Spleen (tissue), 11 donors: ENCODE data around the gene CNPPD1. TPM values are rescaled to one million over a fixed set of nuclear protein-coding genes. Genes with fewer than 3 reads are reported as not detected.
A peak's percentile ranks its signal among the peaks of the same experiment; 100 is the strongest.

Experiments
- DNase-seq: peaks from one replicate; pipeline ENCODE4 v3.0.0-alpha.2; 2020
- H3K27ac ChIP-seq, 8 donors: fragments of 200-600 bp; sonication (generic) in 7 of 8; 1 replicate in 4 of 8; 2 replicates in 4 of 8; pipeline versions ENCODE4 v1.5.0 to v1.8.0; 2016 to 2021; ENCODE audit warnings: inconsistent platforms in 4 of 8, mild to moderate bottlenecking in 4 of 8, moderate library complexity in 1 of 8
- H3K27me3 ChIP-seq, 7 donors: fragments of 200-600 bp; sonication (generic) in 6 of 7; replicated peaks in 1 of 7; 1 replicate in 4 of 7; 2 replicates in 3 of 7; pipeline versions ENCODE4 v1.5.0 to v1.8.0; 2016 to 2021; ENCODE audit warnings: inconsistent platforms in 3 of 7, mild to moderate bottlenecking in 1 of 7
- H3K36me3 ChIP-seq, 6 donors: fragments of 200-600 bp; sonication (generic) in 5 of 6; 1 replicate in 4 of 6; 2 replicates in 2 of 6; pipeline versions ENCODE4 v1.5.0 to v1.8.0; 2016 to 2021; ENCODE audit warnings: inconsistent platforms in 2 of 6
- H3K4me1 ChIP-seq, 6 donors: fragments of 200-600 bp; sonication (generic) in 5 of 6; 1 replicate in 3 of 6; 2 replicates in 3 of 6; pipeline versions ENCODE4 v1.5.0 to v1.8.0; 2016 to 2021; ENCODE audit warnings: inconsistent platforms in 3 of 6
- H3K4me3 ChIP-seq, 8 donors: fragments of 200-600 bp; sonication (generic) in 7 of 8; 1 replicate in 4 of 8; 2 replicates in 4 of 8; pipeline versions ENCODE4 v1.5.0 to v1.8.0; 2016 to 2021; ENCODE audit warnings: inconsistent platforms in 4 of 8, mild to moderate bottlenecking in 4 of 8, moderate library complexity in 2 of 8
- H3K9me3 ChIP-seq, 8 donors: fragments of 200-600 bp; sonication (generic) in 7 of 8; 1 replicate in 4 of 8; 2 replicates in 4 of 8; pipeline versions ENCODE4 v1.5.0 to v1.8.0; 2016 to 2021; ENCODE audit warnings: inconsistent platforms in 4 of 8
- POLR2A ChIP-seq, 3 donors: fragments of 450-650 bp; IDR thresholded peaks; one replicate each; pipeline ENCODE4 v1.5.1; 2017; ENCODE audit warnings: antibody characterized with exemption in 3 of 3, mild to moderate bottlenecking in 1 of 3
- POLR2AphosphoS5 ChIP-seq, 3 donors: sonication (generic); formaldehyde crosslinking; IDR thresholded peaks; one replicate each; pipeline ENCODE4 v1.5.1; 2017; ENCODE audit warnings: antibody characterized with exemption in 3 of 3
- WGBS, 5 donors: extraction: QIAGEN DNeasy Blood & Tissue Kit in 3 of 5; methylation state at CpG; one replicate each; pipeline versions ENCODE4 v1.1.5 to v1.1.7; 2013 to 2018; 5-methylcytosine and 5-hydroxymethylcytosine counted together
- intact Hi-C: fragments of 100-400 bp; cut with DNase I; formaldehyde crosslinking; loops from one replicate; pipeline ENCODE4 v1.15.0; 2023; ENCODE audit warnings: low total_unique reads
- polyA plus RNA-seq, 3 donors: library from polyadenylated mRNA; stranded (reverse); fragments of 200-250 nt; gene quantifications; one replicate each; pipeline ENCODE4 v1.2.1, GENCODE V29; 2013
- total RNA-seq, 7 donors: library from RNA; depleted of rRNA in 3 of 7; stranded (reverse); fragments of >200 nt in 3 of 7; fragmentation: NEBNext Ultra II Directional in 4 of 7; extraction: Animal tissue kit (Norgen Biotek cat#: 25700) in 4 of 7; gene quantifications; one replicate each; pipeline versions ENCODE4 v1.1.0 to v1.2.1, GENCODE V29; 2016 to 2021
- TF ChIP-seq, protein P1 (sequence below), 11 experiments: fragments of 200-600 bp in 7 of 11; fragments of 450-650 bp in 4 of 11; sonication (generic) in 4 of 11; IDR thresholded peaks in 8 of 11; conservative IDR thresholded peaks in 3 of 11; 1 replicate in 7 of 11; 2 replicates in 4 of 11; pipeline versions ENCODE4 v1.4.0 to v1.8.0; 2016 to 2021; ENCODE audit warnings: antibody characterized with exemption in 11 of 11, inconsistent platforms in 4 of 11, mild to moderate bottlenecking in 1 of 11
- donor health status: healthy with polysubstance abuse.
- donor health status: DM: no; HTN: no; CAD: no; lungs with moderate emphysema.
- donor health status: DM: no; HTN: no; CAD: no.
- donor health status: Bipolar disorder and iron deficiency.
- donor health status: healthy.
- donor health status: DM: no; HTN: no; CAD: no.
- donor health status: DM: yes; HTN: yes; CAD: no.

Gene CNPPD1
- total and polyA plus RNA-seq, 10 donors: 51.3 to 80.8 (median 65.2) TPM

DNA sequence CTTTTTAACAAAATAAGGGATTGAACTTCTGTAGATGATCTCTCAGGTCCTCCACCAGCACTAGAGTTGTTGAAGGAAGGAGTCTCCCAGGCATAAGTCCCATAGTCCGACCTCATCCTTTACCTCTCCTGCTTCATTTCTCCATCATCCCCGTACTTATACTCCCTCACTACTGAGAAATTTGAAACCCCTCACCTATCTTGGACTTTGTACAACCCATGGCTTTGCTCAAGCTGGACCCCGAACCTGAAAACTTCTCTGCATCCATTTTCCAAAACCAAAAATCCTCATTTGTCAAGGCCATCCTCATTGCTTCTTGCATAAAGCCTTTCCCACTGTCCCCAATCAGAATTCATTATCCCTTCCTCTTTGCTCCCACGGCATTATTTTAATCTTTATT is 15.6 kb downstream of the CNPPD1 start:
- Histone ChIP-seq H3K36me3 (peaks cover 0 to 31% (median 16%) of the 10 kb centered on the region in 6 donors), H3K27me3 (no peaks in the 10 kb centered on the region), H3K4me3 (peak overlapping the region in 6 of 8 donors; percentile 63 to 81 (median 73)), H3K4me1 (peaks cover 7 to 24% (median 14%) of the 10 kb centered on the region in 6 donors), H3K27ac (peak overlapping the region; percentile 90 to 97 (median 96)), H3K9me3 (no peaks in the 10 kb centered on the region)
- 74 to 91% (median 79%) methylated on average over 4 of the region's 4 CpGs for WGBS, 5 donors
- TF ChIP-seq POLR2A (IDR thresholded peaks at IDR 0.05) (no peak), POLR2AphosphoS5 (IDR thresholded peaks at IDR 0.05) (no peak)
- TF ChIP-seq, protein P1, sequence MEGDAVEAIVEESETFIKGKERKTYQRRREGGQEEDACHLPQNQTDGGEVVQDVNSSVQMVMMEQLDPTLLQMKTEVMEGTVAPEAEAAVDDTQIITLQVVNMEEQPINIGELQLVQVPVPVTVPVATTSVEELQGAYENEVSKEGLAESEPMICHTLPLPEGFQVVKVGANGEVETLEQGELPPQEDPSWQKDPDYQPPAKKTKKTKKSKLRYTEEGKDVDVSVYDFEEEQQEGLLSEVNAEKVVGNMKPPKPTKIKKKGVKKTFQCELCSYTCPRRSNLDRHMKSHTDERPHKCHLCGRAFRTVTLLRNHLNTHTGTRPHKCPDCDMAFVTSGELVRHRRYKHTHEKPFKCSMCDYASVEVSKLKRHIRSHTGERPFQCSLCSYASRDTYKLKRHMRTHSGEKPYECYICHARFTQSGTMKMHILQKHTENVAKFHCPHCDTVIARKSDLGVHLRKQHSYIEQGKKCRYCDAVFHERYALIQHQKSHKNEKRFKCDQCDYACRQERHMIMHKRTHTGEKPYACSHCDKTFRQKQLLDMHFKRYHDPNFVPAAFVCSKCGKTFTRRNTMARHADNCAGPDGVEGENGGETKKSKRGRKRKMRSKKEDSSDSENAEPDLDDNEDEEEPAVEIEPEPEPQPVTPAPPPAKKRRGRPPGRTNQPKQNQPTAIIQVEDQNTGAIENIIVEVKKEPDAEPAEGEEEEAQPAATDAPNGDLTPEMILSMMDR (IDR thresholded peaks at IDR 0.05 in 8 of 11, conservative IDR thresholded peaks at IDR 0.05 in 3 of 11): no peak
- intact Hi-C loops: loop anchor here (5.0 kb wide), 1 partner anchor 131 kb away; no protein-coding TSS in a partner anchor
- DNase-seq: no peak

DNA sequence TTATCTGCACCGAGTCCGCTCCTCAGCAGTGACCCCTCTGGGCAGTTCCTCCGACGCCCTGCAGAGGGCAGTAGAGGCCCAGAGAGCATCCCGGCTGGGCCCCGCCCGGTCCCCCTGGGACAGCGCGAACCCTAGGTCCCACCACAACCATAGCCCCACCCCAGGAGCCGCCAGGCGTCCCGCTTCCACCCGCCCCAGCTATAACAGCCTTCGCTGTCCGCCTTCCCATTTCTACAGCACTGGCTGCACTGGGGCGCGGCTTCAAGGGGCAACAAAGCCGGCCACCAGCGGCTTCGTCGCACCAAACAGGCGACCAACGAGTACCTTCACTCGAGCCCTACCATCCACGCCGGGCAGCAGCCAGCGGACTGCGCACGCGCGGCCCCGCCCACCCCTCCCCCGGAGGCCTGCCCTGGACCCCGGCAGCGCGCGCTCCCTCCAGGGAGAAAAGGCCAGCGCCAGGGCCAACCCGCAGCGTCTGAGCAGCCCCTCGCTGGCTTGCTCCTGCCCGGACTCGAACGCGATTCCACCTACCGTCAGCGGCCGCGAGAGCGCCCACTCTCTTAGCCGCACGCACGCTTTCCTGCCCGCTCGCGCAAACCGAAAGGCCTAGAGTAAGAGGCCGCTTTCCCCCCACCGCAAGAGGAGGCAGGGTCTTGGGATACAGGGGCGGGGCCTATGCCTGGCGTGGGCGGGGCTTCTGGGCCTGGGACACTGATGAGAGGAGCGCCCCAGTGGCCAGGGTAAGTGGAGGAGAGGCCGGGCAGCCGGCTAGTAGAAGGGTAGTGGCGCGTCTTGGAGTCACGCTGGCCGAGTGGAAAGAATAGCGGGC is 16.3 kb downstream of the CNPPD1 start, which contains the start of gene NHEJ1:
Gene NHEJ1, minus strand, starts transcription at position 630 of the 832 bp plus-strand sequence. CDS start 2,453 bp downstream, outside the sequence.
- Histone ChIP-seq H3K36me3 (peaks cover 0 to 36% (median 19%) of the 10 kb centered on the region in 6 donors), H3K4me3 (peak within 1 kb of the TSS; percentile 52 to 81 (median 73)), H3K27me3 (no peaks in the 10 kb centered on the region), H3K9me3 (no peaks in the 10 kb centered on the region), H3K27ac (peak within 1 kb of the TSS; percentile 90 to 97 (median 96)), H3K4me1 (peaks cover 7 to 24% (median 14%) of the 10 kb centered on the region in 6 donors)
- 0 to 3% (median 1%) methylated on average over 18 to 70 of the region's 70 CpGs for WGBS, 5 donors
- peak; percentile 98 for DNase-seq
- intact Hi-C loops: loop anchor here (5.0 kb wide), 1 partner anchor 132 kb away; no protein-coding TSS in a partner anchor
- TF ChIP-seq POLR2AphosphoS5 (IDR thresholded peaks at IDR 0.05): peak; percentile 90 to 94 (median 93)
- TF ChIP-seq POLR2A (IDR thresholded peaks at IDR 0.05): peak in 1 of 3 donors; percentile 69
- TF ChIP-seq, protein P1 (IDR thresholded peaks at IDR 0.05 in 8 of 11, conservative IDR thresholded peaks at IDR 0.05 in 3 of 11): peak; percentile 94 to 100 (median 98)

DNA sequence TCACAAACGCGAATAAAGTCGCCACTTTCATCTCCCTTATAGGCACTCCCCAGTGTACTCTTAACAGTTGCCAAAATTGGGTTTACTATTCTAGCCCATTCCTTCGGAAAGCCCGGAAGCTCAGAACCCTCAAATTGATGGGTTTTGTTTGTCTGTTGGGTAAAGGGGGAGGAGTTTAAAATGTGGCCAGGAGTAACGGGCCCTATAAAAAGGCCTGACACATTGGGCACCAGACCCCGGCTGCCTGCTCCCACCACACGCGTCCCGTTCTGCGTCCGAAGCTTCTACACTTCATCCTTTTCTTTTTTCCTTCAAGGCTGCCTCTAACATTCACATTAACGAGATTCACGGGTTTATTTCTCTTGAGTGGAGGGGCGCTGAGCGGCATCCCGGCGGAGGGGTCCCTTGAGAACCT is 16.9 kb downstream of the CNPPD1 start:
- H3K4me3 ChIP-seq: peak overlapping the region; percentile 52 to 81 (median 73)

More for the DNA sequence above, 16.9 kb downstream of the CNPPD1 start:
- Histone ChIP-seq H3K9me3 (no peaks in the 10 kb centered on the region), H3K36me3 (peaks cover 0 to 33% (median 19%) of the 10 kb centered on the region in 6 donors), H3K27me3 (no peaks in the 10 kb centered on the region), H3K4me1 (peaks cover 7 to 24% (median 14%) of the 10 kb centered on the region in 6 donors), H3K27ac (peak overlapping the region; percentile 90 to 97 (median 96))
- 11 to 21% (median 19%) methylated on average over 18 of the region's 18 CpGs for WGBS, 5 donors
- TF ChIP-seq, protein P1 (IDR thresholded peaks at IDR 0.05 in 8 of 11, conservative IDR thresholded peaks at IDR 0.05 in 3 of 11): no peak
- TF ChIP-seq POLR2AphosphoS5 (IDR thresholded peaks at IDR 0.05) (no peak), POLR2A (IDR thresholded peaks at IDR 0.05) (no peak)
- intact Hi-C loops: loop anchor here (5.0 to 10.0 kb wide), 2 partner anchors 105 to 133 kb away; no protein-coding TSS in a partner anchor
- DNase-seq: no peak
